ENCODE data around the gene TDRD12.
"Not testable (repeated sequence)": the region's sequence is repeated elsewhere in the genome, so short reads cannot be mapped to it uniquely, and the experiment has no call there.

Gene TDRD12

DNA sequence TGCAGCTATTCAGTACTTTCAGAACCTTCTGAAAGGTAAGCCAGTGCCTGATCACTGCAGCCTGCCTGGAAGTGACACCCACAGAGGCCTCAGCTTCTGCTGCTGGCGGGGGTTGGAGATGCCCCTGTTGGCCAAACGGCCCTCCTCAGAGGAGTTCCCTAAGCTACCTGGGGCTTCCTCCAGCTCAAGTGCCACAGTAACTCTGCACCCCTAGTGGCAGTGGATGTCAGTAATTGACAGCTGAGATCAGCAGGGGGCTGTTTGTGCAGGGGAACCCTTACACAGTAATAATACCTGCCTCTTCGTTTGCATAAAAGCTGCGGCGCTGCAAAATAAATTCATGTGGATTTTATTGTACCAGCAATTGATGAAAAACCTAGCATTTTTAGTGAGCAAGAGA is 28.9 kb downstream of the TDRD12 start:
- no peak for DNase-seq (ENCODE audit: low spot score)

DNA sequence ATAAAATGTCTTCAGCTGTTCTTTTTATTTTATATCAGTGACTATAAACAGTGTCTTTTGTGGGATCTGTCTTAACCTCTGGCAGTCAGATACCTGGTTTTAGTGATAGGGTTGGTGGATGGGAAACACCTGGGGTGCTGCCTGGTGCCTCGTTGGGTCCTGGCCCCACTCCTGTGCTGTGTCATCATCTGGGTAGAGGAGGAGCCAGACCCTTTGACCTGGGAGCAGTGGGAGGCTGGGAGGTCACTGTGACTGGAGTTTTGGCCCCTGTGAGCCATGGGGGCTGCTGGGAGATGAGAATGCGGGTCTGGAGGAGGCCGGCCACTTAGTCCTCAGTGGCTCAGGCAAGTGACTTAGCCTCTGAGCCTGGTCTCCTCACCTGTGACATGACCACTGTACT is 29.4 kb downstream of the TDRD12 start:
- DNase-seq (ENCODE audit: low spot score) = no peak

DNA sequence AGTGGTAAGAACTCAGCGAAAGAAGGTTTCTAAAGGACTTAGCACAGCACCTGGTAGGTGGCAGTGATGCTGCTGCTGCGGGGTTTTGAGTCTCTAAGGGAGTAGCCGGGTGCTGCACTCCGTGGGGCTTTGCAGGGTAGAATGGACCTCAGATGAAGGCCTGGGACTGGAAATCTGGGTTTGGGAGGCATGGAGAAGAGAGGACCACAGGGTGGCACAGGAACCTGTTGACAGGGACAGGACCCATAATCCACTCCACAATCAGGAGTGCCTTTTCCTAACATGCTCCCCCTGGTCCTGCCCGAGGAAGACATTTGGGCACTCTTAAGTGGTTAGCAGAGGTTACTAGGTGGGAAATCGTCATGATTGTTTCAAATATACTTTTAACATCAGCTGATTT is 29.8 kb downstream of the TDRD12 start:
- no peak for DNase-seq (ENCODE audit: low spot score)

DNA sequence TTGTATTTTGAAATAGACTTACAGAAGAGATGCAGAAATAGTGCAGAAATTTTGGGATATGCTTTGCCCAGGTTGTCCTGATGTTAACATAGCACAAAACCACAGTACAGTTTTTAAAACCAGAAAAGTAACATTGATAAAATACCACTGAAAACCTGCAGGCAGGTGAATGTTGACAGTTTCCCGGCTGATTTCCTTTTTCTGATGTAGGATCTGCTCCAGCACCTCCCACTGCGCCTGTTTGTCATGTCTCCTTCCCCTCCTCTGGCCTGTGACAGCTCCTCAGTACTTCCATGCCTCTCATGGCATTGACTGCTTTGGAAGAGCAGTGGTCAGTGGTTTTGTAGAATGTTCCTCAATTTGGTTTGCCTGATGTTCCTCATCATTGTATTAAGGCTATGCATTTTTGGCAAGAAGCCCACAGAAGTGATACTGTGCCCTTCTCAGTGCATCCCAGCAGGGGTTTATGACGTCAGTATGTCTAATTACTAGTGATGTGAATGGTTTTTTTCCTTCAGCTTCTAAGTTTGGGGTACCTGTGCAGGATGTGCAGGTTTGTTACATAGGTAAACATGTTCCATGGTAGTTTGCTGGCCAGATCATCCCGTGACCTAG is 31.0 kb downstream of the TDRD12 start:
- DNase-seq (ENCODE audit: low spot score) = no peak

DNA sequence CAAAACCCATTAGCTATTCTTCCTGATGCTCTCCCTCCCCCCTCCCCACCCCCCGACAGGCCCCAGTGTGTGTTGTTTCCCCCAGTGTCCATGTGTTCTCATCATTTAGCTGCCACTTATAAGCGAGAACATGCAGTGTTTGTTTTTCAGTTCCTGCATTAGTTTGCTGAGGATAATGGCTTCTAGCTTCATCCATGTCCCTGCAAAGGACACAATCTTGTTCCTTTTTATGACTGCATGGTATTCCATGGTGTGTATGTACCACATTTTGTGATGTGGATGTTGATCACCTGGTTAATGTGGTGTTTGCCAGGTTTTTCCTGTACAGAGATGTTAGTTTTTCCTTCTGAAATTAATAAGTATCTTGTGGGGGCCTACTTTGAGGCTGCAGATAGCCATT is 31.5 kb downstream of the TDRD12 start:
- DNase-seq (ENCODE audit: low spot score) = no peak

DNA sequence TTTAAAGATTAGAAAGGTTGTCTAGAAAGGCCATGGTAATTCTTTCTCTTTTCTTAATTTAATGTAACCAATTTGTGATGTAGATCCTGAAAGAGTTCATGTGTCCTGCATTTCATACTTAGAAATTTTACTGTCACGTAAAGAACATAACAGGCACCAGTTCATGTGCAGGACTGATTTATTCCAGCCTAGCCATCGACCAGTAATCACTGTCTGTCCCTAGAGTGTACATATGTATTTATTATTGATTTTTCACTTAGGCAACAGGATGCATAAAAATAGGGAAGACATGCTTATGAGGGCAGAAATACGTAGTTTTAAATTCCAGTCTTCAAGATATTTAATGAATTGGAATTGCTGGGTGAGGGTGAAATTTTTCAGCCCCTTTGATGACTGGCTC is 37.6 kb downstream of the TDRD12 start:
- DNase-seq (ENCODE audit: low spot score) = no peak

DNA sequence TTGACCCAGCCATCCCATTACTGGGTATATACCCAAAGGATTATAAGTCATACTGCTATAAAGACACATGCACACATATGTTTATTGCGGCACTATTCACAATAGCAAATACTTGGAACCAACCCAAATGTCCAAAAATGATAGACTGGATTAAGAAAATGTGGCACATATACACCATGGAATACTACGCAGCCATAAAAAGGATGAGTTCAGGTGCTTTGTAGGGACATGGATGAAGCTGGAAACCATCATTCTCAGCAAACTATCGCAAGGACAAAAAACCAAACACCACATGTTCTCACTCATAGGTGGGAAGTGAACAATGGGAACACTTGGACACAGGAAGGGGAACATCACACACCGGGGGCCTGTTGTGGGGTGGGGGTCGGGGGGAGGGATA is 45.8 kb downstream of the TDRD12 start:
- DNase-seq (ENCODE audit: low spot score) = not testable (repeated sequence)

DNA sequence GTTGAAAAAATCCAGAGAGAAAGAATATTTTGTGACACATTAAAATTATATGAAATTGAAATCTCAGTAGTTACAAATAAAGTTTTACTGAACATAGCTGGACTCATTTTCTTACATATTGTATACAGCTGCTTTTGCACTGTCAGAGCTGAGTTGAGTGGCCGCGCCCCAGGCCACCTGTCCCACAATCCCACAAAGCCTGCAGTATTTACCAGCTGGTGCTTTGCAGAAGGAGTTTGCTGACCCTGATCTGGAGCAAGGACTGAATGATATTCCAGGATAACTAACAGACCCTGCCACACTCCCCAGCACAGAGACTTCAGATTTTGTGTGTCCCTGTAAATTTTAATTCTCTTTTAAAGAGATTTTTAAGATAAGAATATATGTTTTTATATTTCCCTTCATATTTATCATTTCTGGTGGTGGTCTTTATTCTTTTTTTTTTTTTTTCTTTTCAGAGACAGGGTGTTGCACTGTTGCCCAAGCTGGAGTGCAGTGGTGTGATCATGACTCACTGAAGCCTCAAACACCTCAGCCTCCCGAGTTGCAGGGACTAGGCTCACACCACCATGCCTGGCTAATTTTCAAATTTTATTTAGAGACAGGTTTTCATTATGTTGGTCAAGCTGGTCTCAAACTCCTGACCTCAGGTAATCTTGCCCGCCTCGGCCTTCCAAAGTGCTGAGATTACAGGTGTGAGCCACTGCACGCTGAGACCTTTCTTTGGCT is 48.5 kb downstream of the TDRD12 start:
- DNase-seq (ENCODE audit: low spot score) = no peak

DNA sequence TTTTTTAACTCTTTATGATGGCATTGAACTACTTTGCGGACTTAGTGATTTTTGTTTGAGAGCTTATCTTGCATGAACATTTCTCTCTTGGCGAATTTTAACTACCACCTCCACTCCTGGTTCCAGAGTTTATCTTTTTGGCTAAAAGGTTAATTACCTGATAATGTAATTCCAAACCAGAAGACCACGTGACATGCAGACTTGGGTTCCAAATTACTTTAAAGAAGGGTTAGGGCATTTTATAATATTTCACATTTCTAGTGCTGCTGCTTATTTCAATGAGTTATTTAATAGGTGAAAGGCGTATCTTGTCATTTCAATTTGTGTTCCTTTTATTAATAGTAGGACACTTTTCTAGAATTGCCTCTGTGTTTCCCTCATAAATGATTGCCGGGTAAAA is 52.0 kb downstream of the TDRD12 start:
- no peak for DNase-seq (ENCODE audit: low spot score)

DNA sequence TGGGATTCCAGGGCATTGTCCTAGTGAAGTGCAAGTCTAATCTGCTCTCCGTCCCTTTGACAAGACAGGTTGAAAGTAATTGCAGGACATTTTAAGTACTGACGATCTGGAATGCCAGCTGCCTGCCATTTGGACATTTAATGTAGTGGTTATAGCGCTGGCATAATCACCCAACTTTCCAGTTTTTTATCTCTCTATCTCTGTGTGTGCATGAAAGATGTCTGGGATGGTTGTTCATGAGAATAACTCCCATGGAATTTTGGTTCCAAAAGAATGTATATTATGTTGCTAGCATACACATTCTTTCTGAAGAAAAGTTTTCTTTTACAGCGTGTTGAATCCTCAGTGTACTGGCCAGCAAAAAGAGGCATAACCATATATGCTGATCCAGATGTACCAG is 53.6 kb downstream of the TDRD12 start:
- DNase-seq (ENCODE audit: low spot score) = no peak

DNA sequence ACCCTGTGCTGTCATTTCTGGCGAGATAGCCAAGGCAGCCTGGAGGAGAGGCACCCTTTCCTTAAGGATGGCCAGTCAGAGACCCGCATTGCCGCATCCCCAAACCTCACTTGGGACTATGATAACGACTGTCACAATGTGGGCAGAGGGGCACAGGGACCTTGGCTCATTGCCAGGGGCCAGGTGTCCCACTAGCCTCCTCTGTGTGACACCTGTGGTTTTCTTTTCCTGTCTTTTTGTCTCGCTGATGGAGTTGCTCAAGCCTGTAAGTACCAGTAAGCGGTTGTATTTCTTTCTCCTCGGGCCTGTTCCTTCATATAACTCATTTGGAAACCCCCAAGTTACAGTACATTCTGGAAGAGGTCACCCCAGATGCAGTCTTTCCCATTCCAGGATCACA is 59.5 kb downstream of the TDRD12 start:
- no peak for DNase-seq (ENCODE audit: low spot score)

DNA sequence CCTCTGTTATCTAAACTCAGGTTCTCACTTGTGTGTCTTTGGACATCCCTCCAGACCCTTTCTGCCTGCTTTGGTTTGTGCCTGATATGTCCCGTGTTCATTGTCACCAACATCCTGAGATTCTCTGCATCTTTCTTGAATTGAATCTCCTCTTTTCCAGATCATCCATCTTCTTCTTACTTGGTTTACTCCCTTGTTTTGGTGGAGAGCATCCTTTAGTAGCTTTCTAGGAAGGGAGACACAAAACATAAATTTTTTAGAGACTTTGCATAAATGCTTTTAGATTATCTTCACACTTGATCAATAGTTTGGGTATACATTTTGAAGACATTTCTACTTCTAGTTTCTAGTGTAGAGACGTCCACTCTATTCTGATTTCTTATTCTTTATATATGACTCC is 61.7 kb downstream of the TDRD12 start:
- DNase-seq (ENCODE audit: low spot score) = no peak

DNA sequence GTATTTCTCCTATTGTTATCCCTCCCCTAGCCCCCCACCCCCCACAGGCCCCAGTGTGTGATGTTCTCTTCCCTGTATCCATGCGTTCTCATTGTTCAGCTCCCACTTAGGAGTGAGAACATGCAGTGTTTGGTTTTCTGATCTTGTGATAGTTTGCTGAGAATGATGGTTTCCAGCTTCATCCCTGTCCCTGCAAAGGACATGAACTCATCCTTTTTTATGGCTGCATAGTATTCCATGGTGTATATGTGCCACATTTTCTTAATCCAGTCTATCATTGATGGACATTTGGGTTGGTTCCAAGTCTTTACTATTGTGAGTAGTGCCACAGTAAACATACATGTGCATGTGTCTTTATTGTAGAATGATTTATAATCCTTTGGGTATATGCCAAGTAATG is 62.5 kb downstream of the TDRD12 start:
- not testable (repeated sequence) for DNase-seq (ENCODE audit: low spot score)

DNA sequence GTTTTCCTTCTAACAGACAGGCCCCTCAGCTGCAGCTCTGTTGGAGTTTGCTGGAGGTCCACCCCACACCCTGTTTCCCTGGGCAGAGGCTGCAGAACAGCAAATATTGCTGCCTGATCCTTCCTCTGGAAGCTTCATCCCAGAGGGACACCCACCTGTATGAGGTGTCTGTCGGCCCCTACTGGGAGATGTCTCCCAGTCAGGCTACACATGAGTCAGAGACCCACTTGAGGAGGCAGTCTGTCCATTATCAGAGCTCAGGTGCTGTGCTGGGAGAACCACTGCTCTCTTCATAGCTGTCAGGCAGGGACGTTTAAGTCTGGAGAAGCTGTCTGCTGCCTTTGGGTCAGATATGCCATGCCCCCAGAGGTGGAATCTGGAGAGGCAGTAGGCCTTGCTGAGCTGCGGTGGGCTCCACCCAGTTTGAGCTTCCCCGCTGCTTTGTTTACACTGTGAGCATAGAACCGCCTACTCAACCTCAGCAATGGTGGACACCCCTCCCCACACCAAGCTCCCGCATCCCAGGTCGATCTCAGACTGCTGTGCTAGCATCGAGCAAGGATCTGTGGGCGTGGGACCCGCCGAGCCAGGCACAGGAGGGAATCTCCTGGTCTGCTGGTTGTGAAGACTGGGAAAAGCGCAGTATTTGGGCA is 67.7 kb downstream of the TDRD12 start:
- DNase-seq (ENCODE audit: low spot score) = not testable (repeated sequence)

DNA sequence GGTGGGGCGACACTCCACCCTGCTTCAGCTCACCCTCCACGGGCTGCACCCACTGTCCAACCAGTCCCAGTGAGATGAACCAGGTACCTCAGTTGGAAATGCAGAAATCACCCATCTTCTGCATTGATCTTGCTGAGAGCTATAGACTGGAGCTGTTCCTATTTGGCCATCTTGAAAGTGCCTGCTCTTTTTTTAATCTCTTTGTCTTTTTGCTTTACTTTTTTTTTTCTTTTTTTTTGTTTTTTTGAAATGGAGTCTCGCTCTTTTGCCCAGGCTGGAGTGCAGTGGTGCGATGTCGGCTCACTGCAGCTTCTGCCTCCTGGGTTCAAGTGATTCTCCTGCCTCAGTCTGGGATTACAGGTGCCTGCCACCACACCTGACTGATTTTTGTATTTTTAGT is 68.3 kb downstream of the TDRD12 start:
- DNase-seq (ENCODE audit: low spot score) = not testable (repeated sequence)

DNA sequence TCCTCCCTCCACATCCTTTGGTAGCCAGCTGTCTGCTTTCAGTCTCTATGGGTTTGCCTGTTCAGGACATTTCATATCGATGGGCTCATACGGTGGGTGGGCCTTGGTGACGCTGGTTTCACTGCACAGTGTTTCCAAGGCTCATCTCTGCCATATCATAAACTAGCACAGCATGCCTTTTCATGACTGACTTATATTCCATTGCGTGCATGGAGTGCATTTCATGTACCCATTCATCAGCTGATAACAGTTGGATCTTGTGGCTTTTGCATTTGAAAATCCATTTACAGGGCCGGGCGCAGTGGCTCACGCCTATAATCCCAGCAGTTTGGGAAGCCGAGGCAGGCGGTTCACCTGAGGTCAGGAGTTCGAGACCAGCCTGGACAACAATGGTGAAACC is 69.9 kb downstream of the TDRD12 start:
- DNase-seq (ENCODE audit: low spot score) = no peak

DNA sequence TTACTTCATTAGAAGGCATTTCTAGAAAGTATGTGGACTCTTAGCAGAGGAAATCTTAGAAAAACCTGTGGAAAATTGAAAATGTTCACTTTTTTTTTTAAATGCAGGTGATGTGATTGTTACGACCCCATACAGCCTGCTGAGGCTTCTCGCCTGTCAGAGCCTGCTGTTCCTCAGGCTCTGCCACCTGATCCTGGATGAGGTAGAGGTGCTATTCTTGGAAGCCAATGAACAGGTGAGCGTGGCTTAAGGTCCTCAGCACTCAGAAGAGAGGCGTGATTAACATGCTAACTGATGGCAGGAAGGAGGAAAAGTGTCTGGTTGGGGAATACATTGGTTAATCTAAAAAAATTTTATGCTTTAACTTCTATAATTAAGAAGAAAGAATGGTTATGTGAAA is 78.6 kb downstream of the TDRD12 start:
- DNase-seq (ENCODE audit: low spot score) = no peak

DNA sequence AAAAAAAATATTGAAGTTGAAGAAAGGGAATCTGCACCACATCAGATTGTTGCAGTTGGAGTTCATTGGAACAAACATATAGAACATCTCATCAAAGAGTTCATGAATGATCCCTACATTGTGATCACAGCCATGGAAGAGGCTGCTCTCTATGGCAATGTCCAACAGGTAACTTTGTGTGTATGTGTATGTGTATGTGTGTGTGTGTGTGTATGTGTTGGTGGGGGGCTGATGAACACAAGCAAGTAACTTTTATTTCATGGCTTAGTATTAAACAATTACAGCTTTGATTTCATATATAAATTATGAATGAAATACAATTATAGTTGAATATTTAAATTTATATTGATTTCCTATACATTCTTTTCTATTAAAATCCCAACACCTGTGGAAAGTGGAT is 80.6 kb downstream of the TDRD12 start:
- no peak for DNase-seq (ENCODE audit: low spot score)

DNA sequence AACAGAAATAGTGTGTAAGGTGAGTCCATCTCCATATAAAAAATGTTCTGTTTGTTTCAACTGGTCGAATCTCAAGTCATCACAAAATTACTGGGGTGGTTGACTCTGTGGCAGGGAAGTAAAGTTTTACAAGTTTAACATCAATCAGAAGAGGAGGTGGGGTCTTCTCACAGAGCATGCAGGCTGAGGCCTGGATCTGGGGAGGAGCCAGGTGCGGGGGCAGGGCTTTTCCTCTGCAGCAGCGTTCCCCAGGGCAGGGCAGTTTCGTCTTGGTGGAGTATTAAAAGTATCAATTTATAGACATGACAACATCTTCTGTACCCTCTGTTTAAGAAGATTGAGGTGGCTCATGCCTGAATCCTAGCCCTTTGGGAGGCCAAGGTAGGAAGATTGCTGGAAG is 81.2 kb downstream of the TDRD12 start:
- no peak for DNase-seq (ENCODE audit: low spot score)

DNA sequence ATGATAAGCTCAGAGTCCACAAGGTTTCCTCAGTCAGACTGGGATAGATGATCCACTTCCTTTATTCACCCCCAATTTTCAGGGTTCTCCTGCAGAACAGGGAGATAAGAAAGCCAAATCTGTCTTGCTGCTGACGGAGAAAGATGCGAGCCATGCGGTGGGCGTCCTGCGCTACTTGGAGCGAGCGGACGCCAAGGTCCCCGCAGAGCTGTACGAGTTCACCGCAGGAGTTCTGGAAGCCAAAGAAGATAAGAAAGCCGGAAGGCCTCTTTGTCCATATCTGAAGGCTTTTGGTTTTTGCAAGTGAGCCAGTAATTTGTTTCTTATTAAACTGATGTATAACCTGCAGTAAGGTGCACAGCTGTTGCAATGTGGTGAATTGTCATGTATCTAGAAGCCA is 83.3 kb downstream of the TDRD12 start:
- DNase-seq (ENCODE audit: low spot score) = no peak

DNA sequence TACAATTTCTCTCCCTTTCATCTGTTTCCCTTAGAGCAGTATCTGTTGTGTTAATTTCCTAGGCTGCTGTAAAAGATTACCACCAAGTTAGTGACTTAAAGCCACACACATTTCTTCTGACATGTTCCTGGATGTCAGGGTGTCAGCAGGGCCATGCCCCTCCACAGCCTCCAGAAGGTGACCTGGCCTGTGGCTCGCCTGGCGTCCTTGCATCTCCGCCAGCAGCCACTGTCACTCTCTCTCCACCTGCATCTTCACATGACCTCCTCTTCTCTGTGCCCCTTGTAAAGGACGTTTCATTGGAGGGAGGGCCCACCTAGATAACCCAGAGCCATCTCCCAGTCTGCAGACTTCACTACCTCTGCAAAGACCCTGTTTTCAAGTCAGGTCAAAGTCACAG is 88.7 kb downstream of the TDRD12 start:
- DNase-seq (ENCODE audit: low spot score) = no peak

DNA sequence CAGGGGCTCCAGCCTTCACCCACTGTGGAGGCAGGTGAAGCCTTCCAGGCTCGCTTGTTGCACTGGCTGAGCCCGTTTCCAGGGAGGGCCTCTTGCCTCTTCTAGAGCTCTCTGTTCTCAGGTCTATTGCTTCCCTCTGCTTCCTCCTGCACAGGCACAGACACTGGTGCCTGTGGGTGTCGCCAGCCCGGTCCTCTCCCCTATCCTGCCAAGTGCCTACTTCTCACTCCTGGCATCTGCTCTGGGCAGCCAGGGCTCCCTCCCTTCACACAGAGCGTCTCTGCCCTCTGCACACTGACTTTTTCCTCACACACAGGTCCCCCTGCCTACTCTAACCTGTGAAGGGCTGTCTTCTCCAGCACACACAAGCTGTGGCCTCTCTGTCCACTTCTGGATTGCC is 89.7 kb downstream of the TDRD12 start:
- no peak for DNase-seq (ENCODE audit: low spot score)

DNA sequence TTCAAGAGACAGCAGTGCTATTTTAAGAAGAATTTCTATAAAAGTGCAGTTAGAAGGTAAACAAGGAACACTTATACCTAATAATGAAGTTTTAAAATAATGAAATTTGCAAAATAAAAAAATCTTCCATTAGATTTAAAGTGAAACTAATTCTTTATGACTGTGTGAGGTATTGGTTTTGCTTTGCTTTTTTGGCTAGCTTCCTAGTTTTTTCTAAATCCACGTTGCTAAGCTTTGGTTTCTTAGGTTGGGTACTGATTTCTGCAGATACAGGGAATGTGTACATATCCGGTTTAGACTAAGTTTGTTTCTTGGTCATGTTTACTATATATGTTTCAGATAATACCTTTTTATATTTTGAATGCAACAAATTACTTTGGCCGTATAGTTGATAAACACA is 90.2 kb downstream of the TDRD12 start:
- DNase-seq (ENCODE audit: low spot score) = no peak

DNA sequence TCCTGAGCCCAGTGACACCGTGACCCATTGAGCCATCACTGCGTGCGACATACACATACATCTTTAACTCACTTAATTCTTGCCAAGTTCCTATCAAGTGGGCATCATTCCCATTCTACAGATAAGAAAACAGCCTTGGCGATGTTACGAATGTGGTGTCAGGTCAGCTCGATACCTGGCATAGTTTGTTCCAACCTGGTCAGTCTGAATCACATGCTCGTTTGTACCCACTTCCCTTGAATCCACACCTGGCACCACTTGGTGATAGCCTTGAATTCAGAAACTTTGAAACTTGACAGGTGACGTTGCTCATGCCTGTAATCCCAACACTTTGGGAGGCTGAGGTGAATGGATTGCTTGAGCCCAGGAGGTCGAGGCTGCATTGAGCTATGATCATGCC is 90.9 kb downstream of the TDRD12 start:
- DNase-seq (ENCODE audit: low spot score) = no peak
